Sigmoid colon (tissue), 7 donors: Measurements from ENCODE around the gene FCN1. TPM values are rescaled to one million over a fixed set of nuclear protein-coding genes. Genes with fewer than 3 reads are reported as not detected.

ENCODE experiments used
- DNase-seq: peaks from one replicate; pipeline ENCODE4 v3.0.0-alpha.2; 2019
- H3K27ac ChIP-seq, 4 donors: fragments of 200-600 bp; sonication (generic); one replicate each; pipeline ENCODE4 v1.5.1; 2016 to 2019; ENCODE audit warnings: mild to moderate bottlenecking in 1 of 4
- H3K27me3 ChIP-seq, 3 donors: fragments of 200-600 bp; sonication (generic); one replicate each; pipeline ENCODE4 v1.5.1; 2019; ENCODE audit warnings: mild to moderate bottlenecking in 1 of 3
- H3K36me3 ChIP-seq, 4 donors: fragments of 200-600 bp; sonication (generic); one replicate each; pipeline ENCODE4 v1.5.1; 2016 to 2019
- H3K4me1 ChIP-seq, 4 donors: fragments of 200-600 bp; sonication (generic); one replicate each; pipeline ENCODE4 v1.5.1; 2017 to 2019
- H3K4me3 ChIP-seq, 4 donors: fragments of 200-600 bp; sonication (generic); one replicate each; pipeline ENCODE4 v1.5.1; 2017 to 2019; ENCODE audit warnings: mild to moderate bottlenecking in 2 of 4, moderate library complexity in 1 of 4
- H3K9me3 ChIP-seq, 4 donors: fragments of 200-600 bp in 3 of 4; sonication (generic) in 3 of 4; one replicate each; pipeline versions ENCODE4 v1.5.1 to v1.6.1; 2013 to 2019
- CTCF ChIP-seq, 4 experiments: fragments of 450-650 bp in 3 of 4; fragments of 200-600 bp in 1 of 4; IDR thresholded peaks; one replicate each; pipeline ENCODE4 v1.5.1; 2016 to 2019; ENCODE audit warnings: antibody characterized with exemption in 4 of 4, mild to moderate bottlenecking in 3 of 4, moderate library complexity in 2 of 4
- EP300 ChIP-seq, 4 donors: sonication (generic); formaldehyde crosslinking; IDR thresholded peaks; one replicate each; pipeline ENCODE4 v1.6.1; 2017; ENCODE audit warnings: antibody characterized with exemption in 4 of 4
- POLR2A ChIP-seq, 2 donors: fragments of 450-650 bp; IDR thresholded peaks; one replicate each; pipeline ENCODE4 v1.6.1; 2016; ENCODE audit warnings: antibody characterized with exemption in 2 of 2, mild to moderate bottlenecking in 2 of 2, moderate library complexity in 2 of 2
- POLR2AphosphoS5 ChIP-seq, 4 donors: sonication (generic); formaldehyde crosslinking; IDR thresholded peaks; one replicate each; pipeline ENCODE4 v1.6.1; 2017; ENCODE audit warnings: antibody characterized with exemption in 4 of 4
- WGBS, 2 donors: extraction: QIAGEN DNeasy Blood & Tissue Kit; methylation state at CpG; one replicate each; pipeline ENCODE4 v1.1.7; 2013; 5-methylcytosine and 5-hydroxymethylcytosine counted together
- intact Hi-C: fragments of 100-400 bp; cut with DNase I; formaldehyde crosslinking; loops from one replicate; pipeline ENCODE4 v1.15.1; 2023
- polyA plus RNA-seq, 3 donors: library from polyadenylated mRNA; stranded (reverse); fragments of 200-250 nt; gene quantifications; one replicate each; pipeline ENCODE4 v1.2.3, GENCODE V29; 2013
- total RNA-seq, 4 donors: library from RNA; depleted of rRNA; stranded (reverse); fragments of >200 nt; gene quantifications; one replicate each; pipeline ENCODE4 v1.1.0, GENCODE V29; 2016
- donor health status: healthy with polysubstance abuse.
- donor health status: Bipolar disorder and iron deficiency.
- donor health status: healthy.

Gene FCN1
- total and polyA plus RNA-seq, 7 donors = 0.69 to 6.9 (median 1.4) TPM

DNA sequence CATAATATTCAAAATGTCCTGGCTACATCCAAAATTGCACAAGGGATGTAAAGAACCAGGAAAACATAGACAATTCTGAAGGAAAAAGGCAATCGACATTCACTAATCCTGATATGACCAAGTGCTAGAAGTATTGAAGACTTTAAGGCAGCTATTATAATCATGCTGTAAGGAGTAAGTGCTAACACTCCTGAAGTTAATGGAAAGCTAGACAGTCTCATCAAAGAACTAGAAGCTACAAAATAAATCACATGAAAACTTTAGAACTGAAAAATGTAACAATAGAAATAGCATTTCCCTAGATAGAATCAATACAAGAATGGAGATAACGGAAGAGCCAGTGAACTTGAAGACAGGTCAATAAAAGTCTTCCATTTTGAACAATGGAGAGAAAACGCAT is 18.5 kb downstream of the FCN1 start:
- Histone ChIP-seq H3K27ac (no peak overlapping the region), H3K4me3 (no peak overlapping the region), H3K27me3 (no peaks in the 10 kb centered on the region), H3K4me1 (peaks cover 0 to 18% (median 10%) of the 10 kb centered on the region in 4 donors), H3K9me3 (peaks cover 0 to 4% (median 0%) of the 10 kb centered on the region in 4 donors), H3K36me3 (no peaks in the 10 kb centered on the region)
- WGBS, 2 donors = 74 to 93% methylated on average over 3 of the region's 3 CpGs
- intact Hi-C loops = no loop called here
- no peak for DNase-seq
- TF ChIP-seq EP300 (IDR thresholded peaks at IDR 0.05) = no peak
- TF ChIP-seq POLR2A (IDR thresholded peaks at IDR 0.05) = no peak
- no peak for TF ChIP-seq POLR2AphosphoS5 (IDR thresholded peaks at IDR 0.05)
- no peak for TF ChIP-seq CTCF (IDR thresholded peaks at IDR 0.05)

DNA sequence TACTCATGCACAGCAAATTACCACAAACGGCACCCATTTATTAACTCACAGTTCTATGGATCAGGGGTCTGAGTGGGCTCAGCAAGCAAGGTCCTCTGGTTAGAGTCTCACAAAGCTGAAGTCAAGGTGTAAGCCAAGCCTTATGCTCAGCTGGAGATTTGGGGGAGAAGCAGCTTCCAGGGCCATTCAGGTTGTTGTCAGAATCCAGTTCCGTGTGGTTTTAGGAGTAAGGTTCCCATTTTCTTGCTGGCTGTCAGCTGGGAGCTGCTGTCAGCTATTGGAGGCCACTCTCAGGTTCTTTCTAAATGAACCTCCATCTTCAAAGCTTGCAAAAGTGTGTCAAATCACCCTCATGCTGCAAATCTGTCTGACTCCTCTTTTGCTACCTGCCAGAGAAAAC is 19.4 kb downstream of the FCN1 start:
- WGBS, 2 donors = 44 to 45% methylated on average over 2 of the region's 2 CpGs
- DNase-seq = no peak
- TF ChIP-seq POLR2A (IDR thresholded peaks at IDR 0.05) (no peak), CTCF (IDR thresholded peaks at IDR 0.05) (no peak), EP300 (IDR thresholded peaks at IDR 0.05) (no peak), POLR2AphosphoS5 (IDR thresholded peaks at IDR 0.05) (no peak)
- H3K36me3 ChIP-seq = no peaks in the 10 kb centered on the region
- peak overlapping the region in 2 of 4 donors; percentile 3 to 22 for H3K27ac ChIP-seq
- peaks cover 0 to 18% (median 10%) of the 10 kb centered on the region in 4 donors for H3K4me1 ChIP-seq
- H3K9me3 ChIP-seq = peaks cover 0 to 4% (median 0%) of the 10 kb centered on the region in 4 donors
- intact Hi-C loops = no loop called here
- no peak overlapping the region for H3K4me3 ChIP-seq
- H3K27me3 ChIP-seq = no peaks in the 10 kb centered on the region

- no peak for DNase-seq
- Histone ChIP-seq H3K27ac (peak overlapping the region in 2 of 4 donors; percentile 3 to 22), H3K27me3 (no peaks in the 10 kb centered on the region), H3K4me3 (no peak overlapping the region), H3K4me1 (peaks cover 0 to 18% (median 10%) of the 10 kb centered on the region in 4 donors), H3K36me3 (no peaks in the 10 kb centered on the region), H3K9me3 (peaks cover 0 to 4% (median 0%) of the 10 kb centered on the region in 4 donors)
- TF ChIP-seq POLR2AphosphoS5 (IDR thresholded peaks at IDR 0.05) (peak in 1 of 4 donors; percentile 26), EP300 (IDR thresholded peaks at IDR 0.05) (no peak)
- WGBS, 2 donors = 73 to 76% methylated on average over 2 of the region's 2 CpGs
- intact Hi-C loops = no loop called here
Measured at GRCh38 chr9:134897584-134898170, 20.0 kb downstream of the FCN1 start.

DNA sequence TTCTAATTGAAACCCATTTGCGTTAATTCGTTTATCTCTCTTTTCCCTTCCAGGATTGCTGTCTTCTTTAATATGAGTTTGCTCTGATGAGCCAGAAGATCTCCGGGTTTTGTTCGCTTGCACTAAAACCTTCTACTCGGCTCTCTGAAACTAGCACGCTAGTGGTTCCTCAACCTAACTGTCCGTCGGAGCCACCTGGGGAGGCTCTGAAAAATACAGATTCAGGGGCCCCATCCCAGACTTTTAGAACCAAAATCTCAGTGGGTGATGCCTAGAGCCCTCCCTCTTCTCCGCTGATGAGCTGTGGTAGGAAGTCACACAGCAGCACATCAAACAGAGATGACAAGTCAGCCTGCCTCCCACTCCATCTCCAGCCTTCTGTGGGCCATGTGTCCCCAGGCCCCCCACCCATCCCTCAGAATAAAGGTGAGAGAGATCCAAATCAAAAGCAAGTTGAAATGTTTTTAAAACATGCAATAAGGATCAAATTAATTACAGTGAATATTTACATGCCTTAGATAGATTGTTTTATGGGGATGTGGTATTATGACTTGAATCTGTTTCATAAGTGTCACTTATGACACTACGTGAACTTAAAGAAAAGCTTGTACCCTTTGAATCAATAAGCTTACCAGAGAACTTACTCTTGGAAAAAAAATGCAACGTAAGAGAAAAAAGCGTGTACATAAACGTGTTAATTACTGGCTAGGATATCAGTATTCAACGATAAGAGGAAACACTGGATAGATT is 20.7 kb downstream of the FCN1 start:
- no peak for TF ChIP-seq POLR2A (IDR thresholded peaks at IDR 0.05)
- TF ChIP-seq CTCF (IDR thresholded peaks at IDR 0.05) = no peak
- no peak for TF ChIP-seq EP300 (IDR thresholded peaks at IDR 0.05)
- TF ChIP-seq POLR2AphosphoS5 (IDR thresholded peaks at IDR 0.05) = no peak
- Histone ChIP-seq H3K27ac (peak overlapping the region in 3 of 4 donors; percentile 13 to 58 (median 41)), H3K36me3 (no peaks in the 10 kb centered on the region), H3K4me3 (no peak overlapping the region), H3K4me1 (peaks cover 0 to 18% (median 10%) of the 10 kb centered on the region in 4 donors), H3K9me3 (peaks cover 0 to 4% (median 0%) of the 10 kb centered on the region in 4 donors), H3K27me3 (no peaks in the 10 kb centered on the region)
- DNase-seq = no peak
- WGBS, 2 donors = 87 to 88% methylated on average over 14 of the region's 14 CpGs
- intact Hi-C loops = no loop called here
